Activated CD4-positive, alpha-beta T cell treated with anti-CD3 and anti-CD28 coated beads for 36 hours (primary cell): ENCODE measurements around the gene TMEM125. TPM values are rescaled to one million over a fixed set of nuclear protein-coding genes. Genes with fewer than 3 reads are reported as not detected.

Source experiments
- ATAC-seq: fragments of 200-7000 bp; cut with Tn5 transposase; one replicate; pipeline ENCODE4 v1.10.0; 2021; ENCODE audit warnings: mild to moderate bottlenecking, moderate library complexity
- CTCF ChIA-PET: fragments of 350-600 bp; sonication (Branson Sonifier 250); formaldehyde crosslinking; loops from one replicate; lab custom pipeline; 2021; ENCODE audit warnings: antibody characterized with exemption; lab: Charles Lee
- POLR2A ChIA-PET: fragments of 350-600 bp; sonication (Branson Sonifier 250); formaldehyde crosslinking; loops from one replicate; lab custom pipeline; 2021; ENCODE audit warnings: antibody characterized with exemption, inconsistent platforms; lab: Charles Lee
- DNase-seq: peaks from one replicate; pipeline ENCODE4 v3.0.0-alpha.2; 2020
- H3K27ac Mint-ChIP-seq: one replicate; pipeline ENCODE4 v1.8.0; 2021; ENCODE audit warnings: mixed read lengths
- H3K27me3 Mint-ChIP-seq: one replicate; pipeline ENCODE4 v1.8.0; 2021; ENCODE audit warnings: mixed read lengths
- H3K36me3 Mint-ChIP-seq: one replicate; pipeline ENCODE4 v1.8.0; 2021; ENCODE audit warnings: low read depth, mixed read lengths
- H3K4me1 Mint-ChIP-seq: one replicate; pipeline ENCODE4 v1.8.0; 2021; ENCODE audit warnings: mixed read lengths
- H3K4me3 Mint-ChIP-seq: one replicate; pipeline ENCODE4 v1.8.0; 2021; ENCODE audit warnings: mild to moderate bottlenecking, moderate library complexity, mixed read lengths
- H3K9me3 Mint-ChIP-seq: one replicate; pipeline ENCODE4 v1.8.0; 2021; ENCODE audit warnings: low read depth, mixed read lengths
- intact Hi-C, 2 experiments: fragments of 100-400 bp; cut with DNase I in 1 of 2; cut with micrococcal nuclease in 1 of 2; formaldehyde crosslinking; loops; one replicate each; pipeline versions ENCODE4 v1.14.2 to v1.15.1; 2022 to 2024; cut with DNase I, micrococcal nuclease
- total RNA-seq, 2 experiments: library from RNA; stranded (reverse); gene quantifications; one replicate each; pipeline ENCODE4 v1.2.3, GENCODE V29; 2021

Gene TMEM125
- total RNA-seq, 2 experiments from 2014 or later = not detected

DNA sequence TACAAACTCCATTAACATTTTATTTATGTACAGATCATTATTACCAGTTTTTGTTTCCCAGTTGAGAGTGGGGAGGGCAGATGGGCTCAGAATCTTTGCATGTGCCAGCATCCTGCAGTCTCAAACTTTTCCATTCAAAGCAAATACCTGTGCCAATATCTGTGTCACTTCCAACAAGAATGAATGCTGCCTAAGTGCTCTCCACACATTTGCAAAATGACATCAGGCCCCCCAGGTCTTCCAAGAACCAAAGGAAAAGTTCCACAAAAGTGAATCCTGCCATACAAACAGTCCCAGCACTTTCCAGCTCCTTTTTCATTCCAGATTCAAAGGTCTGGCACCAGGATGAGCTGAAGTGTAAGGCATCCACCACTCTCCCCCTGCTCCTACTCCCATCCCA, 29.3 kb downstream of the TMEM125 start:
- H3K9me3 Mint-ChIP-seq = no peaks in the 10 kb centered on the region
- ChIA-PET POLR2A (no interaction called here), CTCF (no interaction called here)
- H3K4me1 Mint-ChIP-seq = peaks cover 19% of the 10 kb centered on the region
- DNase-seq = no peak
- no peaks in the 10 kb centered on the region for H3K36me3 Mint-ChIP-seq
- no peak overlapping the region for H3K4me3 Mint-ChIP-seq
- no peak for ATAC-seq
- no peak overlapping the region for H3K27ac Mint-ChIP-seq
- no peaks in the 10 kb centered on the region for H3K27me3 Mint-ChIP-seq
- intact Hi-C loops = no loop called here

DNA sequence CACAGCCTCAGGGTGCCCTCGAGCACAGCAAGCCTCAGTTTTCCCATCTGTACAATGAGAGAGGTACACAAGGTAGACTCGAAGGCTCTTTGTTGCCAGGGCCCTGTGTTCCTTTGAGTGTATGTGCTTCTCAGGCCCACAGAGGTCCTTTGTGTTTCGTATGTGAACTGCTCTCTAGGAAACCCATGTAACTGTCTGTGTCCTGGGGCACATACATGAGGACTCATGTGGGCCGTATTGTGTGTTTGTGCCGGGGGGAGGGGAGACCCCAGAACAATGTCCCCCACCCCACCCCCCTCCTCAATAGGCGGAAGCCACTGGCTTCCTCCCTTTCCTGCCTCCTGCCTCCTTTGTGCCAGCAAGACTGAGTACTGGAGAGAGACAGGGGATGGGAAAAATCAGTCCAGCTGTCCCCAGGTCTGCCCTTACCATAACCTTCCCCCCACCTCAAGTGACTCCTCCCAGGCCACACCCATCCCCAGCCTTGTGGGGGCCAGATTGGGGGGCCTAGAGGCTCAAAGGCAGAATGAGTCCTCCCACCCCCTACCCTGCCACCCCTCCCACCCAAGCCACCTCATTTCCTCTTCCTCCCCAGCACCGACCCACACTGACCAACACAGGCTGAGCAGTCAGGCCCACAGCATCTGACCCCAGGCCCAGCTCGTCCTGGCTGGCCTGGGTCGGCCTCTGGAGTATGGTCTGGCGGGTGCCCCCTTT, 30.8 kb downstream of the TMEM125 start, which contains the start of gene TIE1:
Gene TIE1, plus strand, starts transcription at position 605 of the 717 bp plus-strand sequence. Its CDS starts 90 bp downstream, at position 695.
- CTCF ChIA-PET = no interaction called here

GRCh38 chr1:43302201-43302600, 32.4 kb downstream of the TMEM125 start:
- intact Hi-C loops = no loop called here
- Mint-ChIP-seq H3K36me3 (no peaks in the 10 kb centered on the region), H3K9me3 (no peaks in the 10 kb centered on the region), H3K27me3 (no peaks in the 10 kb centered on the region), H3K27ac (no peak overlapping the region), H3K4me1 (no peaks in the 10 kb centered on the region), H3K4me3 (no peak overlapping the region)
- ChIA-PET CTCF (no interaction called here), POLR2A (no interaction called here)
- DNase-seq (no peak), ATAC-seq (no peak)

More for the DNA sequence above, 30.8 kb downstream of the TMEM125 start, which contains the start of gene TIE1:
- peaks cover 10% of the 10 kb centered on the region for H3K4me1 Mint-ChIP-seq
- no peak for DNase-seq
- H3K27ac Mint-ChIP-seq = no peak within 1 kb of the TSS
- POLR2A ChIA-PET = no interaction called here
- no peaks in the 10 kb centered on the region for H3K9me3 Mint-ChIP-seq
- H3K27me3 Mint-ChIP-seq = no peaks in the 10 kb centered on the region
- intact Hi-C loops = no loop called here
- no peak for ATAC-seq
- no peak within 1 kb of the TSS for H3K4me3 Mint-ChIP-seq
- no peaks in the 10 kb centered on the region for H3K36me3 Mint-ChIP-seq

DNA sequence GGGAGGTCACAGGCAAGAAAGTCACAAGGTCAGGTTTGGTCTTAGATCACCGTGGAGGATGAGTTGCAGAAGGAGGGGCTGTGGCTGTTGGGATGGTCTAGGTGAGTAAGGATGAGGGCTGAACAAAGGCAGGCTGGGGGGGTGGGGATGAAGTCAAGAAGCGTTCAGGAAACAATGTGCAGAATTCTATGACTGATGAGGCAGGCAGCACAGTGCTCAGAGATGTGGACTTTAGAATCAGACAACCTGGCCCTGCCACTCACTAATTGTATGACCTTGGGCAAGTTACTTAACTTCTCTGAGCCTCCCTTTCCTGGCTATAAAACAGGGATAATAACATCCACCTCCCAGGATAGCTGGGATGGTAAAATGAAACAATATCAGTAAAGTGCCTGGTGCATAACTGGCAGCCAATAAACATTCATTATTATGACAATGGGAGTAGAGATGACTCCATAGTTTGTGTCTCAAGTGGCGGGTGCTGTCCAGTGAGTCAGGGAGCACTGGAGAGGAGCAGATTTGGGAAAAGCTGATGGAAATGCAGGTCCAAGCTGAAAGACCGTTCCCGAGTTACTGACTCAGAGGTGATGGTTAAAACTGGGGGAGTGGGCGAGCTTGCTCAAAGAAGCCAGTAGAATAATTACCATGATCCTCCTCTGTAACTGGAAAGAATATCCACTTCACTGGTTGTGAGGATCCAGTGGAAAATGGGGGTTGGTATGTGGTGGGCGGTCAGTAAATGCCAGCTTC, 33.1 kb downstream of the TMEM125 start:
- CTCF ChIA-PET = interaction anchor here (1.3 kb wide), 1 partner anchor 27 kb away, joined by 4 read pairs; no protein-coding TSS in a partner anchor
- Mint-ChIP-seq H3K4me1 (no peaks in the 10 kb centered on the region), H3K4me3 (no peak overlapping the region), H3K36me3 (no peaks in the 10 kb centered on the region), H3K27ac (no peak overlapping the region), H3K27me3 (no peaks in the 10 kb centered on the region), H3K9me3 (no peaks in the 10 kb centered on the region)
- ATAC-seq = no peak
- no peak for DNase-seq
- intact Hi-C loops = no loop called here
- POLR2A ChIA-PET = no interaction called here

DNA sequence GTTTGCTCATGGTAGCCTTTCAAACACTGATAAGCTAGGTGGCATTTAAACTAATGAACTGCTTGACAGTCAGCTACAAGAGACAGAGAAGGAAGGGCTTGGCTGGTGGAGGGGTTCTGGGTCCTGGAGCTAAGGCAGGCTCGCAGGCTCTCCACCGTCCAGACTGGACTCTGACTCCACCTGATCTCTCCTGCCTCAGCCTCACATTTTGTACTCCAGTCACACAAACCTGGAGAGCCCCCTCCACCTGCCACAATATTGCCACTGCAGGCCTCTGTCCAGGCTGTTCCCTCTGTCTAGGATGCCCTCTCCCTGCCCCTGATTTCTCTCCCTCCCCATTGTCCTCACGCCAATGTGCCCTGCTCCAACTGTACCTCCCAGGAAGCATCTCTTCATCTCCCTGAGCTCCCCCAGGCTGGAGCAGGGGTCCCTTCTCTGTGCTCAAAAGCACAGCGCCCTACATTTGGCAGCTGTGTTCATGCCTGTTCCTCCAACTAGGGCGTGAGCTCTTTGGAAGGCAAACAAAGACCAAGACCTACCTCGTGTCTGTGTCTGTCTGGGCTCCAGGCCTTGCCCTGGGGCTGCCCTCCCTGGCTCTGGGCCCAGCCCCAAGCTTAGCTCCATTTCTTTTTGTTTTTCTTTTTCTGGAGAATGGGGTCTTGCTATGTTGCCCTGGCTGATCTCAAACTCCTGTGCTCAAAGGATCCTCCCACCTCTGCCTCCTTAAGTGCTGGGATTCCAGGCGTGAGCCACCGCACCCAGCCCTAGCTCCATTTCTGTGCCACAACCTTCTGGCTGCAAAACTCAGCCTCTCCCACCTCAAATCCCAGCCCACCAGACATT, 33.9 kb downstream of the TMEM125 start:
- ATAC-seq (no peak), DNase-seq (no peak)
- Mint-ChIP-seq H3K4me3 (no peak overlapping the region), H3K9me3 (no peaks in the 10 kb centered on the region), H3K27me3 (no peaks in the 10 kb centered on the region), H3K36me3 (no peaks in the 10 kb centered on the region), H3K4me1 (no peaks in the 10 kb centered on the region), H3K27ac (no peak overlapping the region)
- POLR2A ChIA-PET = no interaction called here
- intact Hi-C loops = no loop called here
- CTCF ChIA-PET = interaction anchor here (0.8 to 1.3 kb wide), 2 partner anchors 26 to 59 kb away, joined by 3 to 4 read pairs; no protein-coding TSS in a partner anchor

DNA sequence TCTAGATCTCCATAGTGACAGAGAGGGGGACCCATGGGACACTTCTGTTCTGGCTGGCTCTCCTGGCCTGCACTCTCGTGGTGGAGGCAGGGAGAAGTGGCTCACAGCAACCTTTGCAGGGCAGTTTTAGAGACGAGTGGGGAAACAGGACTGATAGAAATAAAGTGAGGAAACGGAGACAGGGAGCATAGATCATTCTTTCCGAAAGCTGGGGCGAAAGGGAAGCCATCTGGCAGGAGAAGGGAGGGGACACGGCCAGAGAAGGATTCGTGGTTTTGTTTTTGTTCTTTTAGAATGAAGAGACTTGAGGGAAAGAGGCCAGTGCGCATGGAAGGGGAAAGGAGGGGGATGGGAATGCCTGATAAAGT, 34.5 kb downstream of the TMEM125 start:
- Mint-ChIP-seq H3K4me1 (no peaks in the 10 kb centered on the region), H3K27ac (no peak overlapping the region), H3K4me3 (no peak overlapping the region), H3K36me3 (no peaks in the 10 kb centered on the region), H3K27me3 (no peaks in the 10 kb centered on the region), H3K9me3 (no peaks in the 10 kb centered on the region)
- DNase-seq = no peak
- ChIA-PET POLR2A (no interaction called here), CTCF (interaction anchor here (1.3 kb wide), 1 partner anchor 26 kb away, joined by 4 read pairs; no protein-coding TSS in a partner anchor)
- intact Hi-C loops = no loop called here
- no peak for ATAC-seq

DNA sequence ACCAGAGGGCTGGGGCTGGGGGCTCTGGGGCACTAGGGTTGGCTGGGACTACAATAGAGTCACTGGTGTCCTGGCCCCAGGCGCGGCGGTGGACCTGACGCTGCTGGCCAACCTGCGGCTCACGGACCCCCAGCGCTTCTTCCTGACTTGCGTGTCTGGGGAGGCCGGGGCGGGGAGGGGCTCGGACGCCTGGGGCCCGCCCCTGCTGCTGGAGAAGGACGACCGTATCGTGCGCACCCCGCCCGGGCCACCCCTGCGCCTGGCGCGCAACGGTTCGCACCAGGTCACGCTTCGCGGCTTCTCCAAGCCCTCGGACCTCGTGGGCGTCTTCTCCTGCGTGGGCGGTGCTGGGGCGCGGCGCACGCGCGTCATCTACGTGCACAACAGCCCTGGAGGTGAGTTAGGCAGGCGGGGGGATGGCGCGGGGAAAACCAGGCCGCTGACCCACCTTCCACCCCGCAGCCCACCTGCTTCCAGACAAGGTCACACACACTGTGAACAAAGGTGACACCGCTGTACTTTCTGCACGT, 35.1 kb downstream of the TMEM125 start:
- Mint-ChIP-seq H3K36me3 (no peaks in the 10 kb centered on the region), H3K4me1 (no peaks in the 10 kb centered on the region), H3K9me3 (no peaks in the 10 kb centered on the region), H3K4me3 (no peak overlapping the region), H3K27me3 (no peaks in the 10 kb centered on the region), H3K27ac (no peak overlapping the region)
- intact Hi-C loops = no loop called here
- DNase-seq (no peak), ATAC-seq (no peak)
- CTCF ChIA-PET = no interaction called here
- POLR2A ChIA-PET = no interaction called here

GRCh38 chr1:43305461-43305860, 35.7 kb downstream of the TMEM125 start:
- H3K36me3 Mint-ChIP-seq = no peaks in the 10 kb centered on the region
- no peaks in the 10 kb centered on the region for H3K4me1 Mint-ChIP-seq
- H3K27ac Mint-ChIP-seq = no peak overlapping the region
- H3K9me3 Mint-ChIP-seq = no peaks in the 10 kb centered on the region
- ChIA-PET CTCF (no interaction called here), POLR2A (no interaction called here)
- H3K4me3 Mint-ChIP-seq = no peak overlapping the region
- ATAC-seq (no peak), DNase-seq (no peak)
- intact Hi-C loops = no loop called here
- H3K27me3 Mint-ChIP-seq = no peaks in the 10 kb centered on the region

GRCh38 chr1:43305926-43306687, 36.3 kb downstream of the TMEM125 start:
- no peak for ATAC-seq
- DNase-seq = no peak
- H3K27ac Mint-ChIP-seq = no peak overlapping the region
- H3K4me3 Mint-ChIP-seq = no peak overlapping the region
- no peaks in the 10 kb centered on the region for H3K9me3 Mint-ChIP-seq
- no peaks in the 10 kb centered on the region for H3K4me1 Mint-ChIP-seq
- H3K36me3 Mint-ChIP-seq = no peaks in the 10 kb centered on the region
- POLR2A ChIA-PET = no interaction called here
- CTCF ChIA-PET = no interaction called here
- intact Hi-C loops = no loop called here
- no peaks in the 10 kb centered on the region for H3K27me3 Mint-ChIP-seq

DNA sequence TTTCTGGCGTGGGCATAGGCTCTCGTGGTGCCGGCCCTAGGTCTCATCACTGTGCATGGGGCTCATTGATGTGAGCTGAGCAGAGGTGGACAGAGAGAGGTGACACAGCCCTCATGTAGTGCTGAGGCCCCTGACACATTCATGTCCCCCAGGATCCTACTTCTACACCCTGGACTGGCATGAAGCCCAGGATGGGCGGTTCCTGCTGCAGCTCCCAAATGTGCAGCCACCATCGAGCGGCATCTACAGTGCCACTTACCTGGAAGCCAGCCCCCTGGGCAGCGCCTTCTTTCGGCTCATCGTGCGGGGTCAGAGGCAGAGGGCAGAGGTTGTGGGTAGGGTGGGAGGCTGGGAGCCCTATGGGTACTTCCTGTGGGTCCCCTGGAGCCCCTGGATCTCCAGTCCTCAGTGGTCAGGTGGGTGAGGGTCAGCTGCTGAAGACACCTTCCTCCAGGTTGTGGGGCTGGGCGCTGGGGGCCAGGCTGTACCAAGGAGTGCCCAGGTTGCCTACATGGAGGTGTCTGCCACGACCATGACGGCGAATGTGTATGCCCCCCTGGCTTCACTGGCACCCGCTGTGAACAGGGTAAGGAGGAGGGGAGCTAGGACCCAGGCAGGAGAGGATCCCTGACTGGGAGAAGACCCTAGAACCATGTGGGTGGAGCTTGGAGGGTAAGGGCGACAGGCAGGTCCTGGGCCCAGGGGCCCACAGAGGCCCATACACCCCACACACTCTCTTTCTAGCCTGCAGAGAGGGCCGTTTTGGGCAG, 37.1 kb downstream of the TMEM125 start:
- no peak for ATAC-seq
- no peaks in the 10 kb centered on the region for H3K9me3 Mint-ChIP-seq
- POLR2A ChIA-PET = no interaction called here

More for the DNA sequence above, 37.1 kb downstream of the TMEM125 start:
- CTCF ChIA-PET = no interaction called here
- Mint-ChIP-seq H3K27ac (no peak overlapping the region), H3K4me1 (no peaks in the 10 kb centered on the region), H3K4me3 (no peak overlapping the region), H3K36me3 (no peaks in the 10 kb centered on the region), H3K27me3 (no peaks in the 10 kb centered on the region)
- intact Hi-C loops = no loop called here
- no peak for DNase-seq
